PC-3 (cell line): Measurements from ENCODE around the gene OPN1SW. TPM values are rescaled to one million over a fixed set of nuclear protein-coding genes. Genes with fewer than 3 reads are reported as not detected.

Source experiments
- ATAC-seq: fragments of 200-7000 bp; cut with Tn5 transposase; 2 replicates; pipeline ENCODE4 v1.9.1; 2020; ENCODE audit warnings: mild to moderate bottlenecking, moderate library complexity
- BruUV-seq: library from RNA; stranded (reverse); fragments of 400-500 nt; replicated peaks from 2 replicates; lab custom pipeline; 2021; lab: Mats Ljungman, UMichigan
- CTCF ChIA-PET: fragments of 300-600 bp; sonication (Branson Sonifier 250); formaldehyde crosslinking; loops from one replicate; lab custom pipeline; 2022; ENCODE audit warnings: antibody characterized with exemption; lab: Charles Lee
- POLR2A ChIA-PET: fragments of 300-600 bp; sonication (Branson Sonifier 250); formaldehyde crosslinking; loops from one replicate; lab custom pipeline; 2022; ENCODE audit warnings: antibody characterized with exemption; ENCODE audit not compliant: unreplicated experiment; lab: Charles Lee
- DNase-seq: peaks from one replicate; pipeline ENCODE4 v3.0.0-alpha.2; 2015
- H2AFZ ChIP-seq: fragments of 300-600 bp; sonication (generic); 2 replicates; pipeline ENCODE4 v1.6.0; 2016; ENCODE audit warnings: antibody characterized with exemption, low read length
- H3F3A ChIP-seq: fragments of 300-600 bp; sonication (generic); one replicate; pipeline ENCODE4 v1.6.0; 2017; ENCODE audit warnings: antibody characterized with exemption, low read length, control low read depth, mild to moderate bottlenecking; ENCODE audit not compliant: unreplicated experiment
- H3K27ac ChIP-seq: fragments of 300-600 bp; sonication (generic); 2 replicates; pipeline ENCODE4 v1.5.1; 2016; ENCODE audit warnings: mild to moderate bottlenecking, low read length
- H3K27me3 ChIP-seq: fragments of 300-600 bp; sonication (generic); 2 replicates; pipeline ENCODE4 v1.6.1; 2016; ENCODE audit warnings: low read length, mixed read lengths
- H3K36me3 ChIP-seq: fragments of 300-600 bp; sonication (generic); 2 replicates; pipeline ENCODE4 v1.6.1; 2016; ENCODE audit warnings: low read depth, mixed run types, low read length, mixed read lengths
- H3K4me1 ChIP-seq: fragments of 300-600 bp; sonication (generic); 2 replicates; pipeline ENCODE4 v1.5.1; 2016; ENCODE audit warnings: low read length; ENCODE audit not compliant: insufficient read depth
- H3K4me2 ChIP-seq: fragments of 300-600 bp; sonication (generic); 2 replicates; pipeline ENCODE4 v1.6.0; 2016; ENCODE audit warnings: low read length
- H3K4me3 ChIP-seq: fragments of 300-600 bp; sonication (generic); 2 replicates; pipeline ENCODE4 v1.5.1; 2016; ENCODE audit warnings: mild to moderate bottlenecking, low read length, mixed read lengths
- H3K79me2 ChIP-seq: fragments of 300-600 bp; sonication (generic); 2 replicates; pipeline ENCODE4 v1.6.1; 2017; ENCODE audit warnings: low read length, mixed read lengths
- H3K9ac ChIP-seq: fragments of 300-600 bp; sonication (generic); 2 replicates; pipeline ENCODE4 v1.6.0; 2016; ENCODE audit warnings: mild to moderate bottlenecking, low read length
- H3K9me2 ChIP-seq: fragments of 300-600 bp; sonication (generic); replicated peaks from 2 replicates; pipeline ENCODE4 v1.6.1; 2016; ENCODE audit warnings: mixed run types, low read length, mixed read lengths
- H3K9me3 ChIP-seq: fragments of 300-600 bp; sonication (generic); 2 replicates; pipeline ENCODE4 v1.6.1; 2016; ENCODE audit warnings: low read length, mixed read lengths
- H4K20me1 ChIP-seq: fragments of 300-600 bp; sonication (generic); 2 replicates; pipeline ENCODE4 v1.6.1; 2016; ENCODE audit warnings: low read length, mixed read lengths
- CTCF ChIP-seq: fragments of 300-600 bp; sonication (generic); conservative IDR thresholded peaks from 2 replicates; pipeline ENCODE4 v1.5.1; 2017; ENCODE audit warnings: antibody characterized with exemption, low read depth, mild to moderate bottlenecking, low read length
- EZH2 ChIP-seq: fragments of 300-600 bp; sonication (generic); IDR thresholded peaks from one replicate; pipeline ENCODE4 v1.6.1; 2017; ENCODE audit warnings: antibody characterized with exemption, mild to moderate bottlenecking, low read length; ENCODE audit not compliant: unreplicated experiment
- EZH2phosphoT487 ChIP-seq: fragments of 300-600 bp; sonication (generic); IDR thresholded peaks from 2 replicates; pipeline ENCODE4 v1.6.1; 2018; ENCODE audit warnings: mild to moderate bottlenecking, antibody characterized with exemption, low read length, borderline replicate concordance
- intact Hi-C: fragments of 100-400 bp; cut with micrococcal nuclease; formaldehyde crosslinking; loops from 2 replicates; pipeline ENCODE4 v1.9.0; 2023
- total RNA-seq: library from RNA; depleted of rRNA; stranded (reverse); fragments of >200 nt; gene quantifications from 2 replicates; pipeline ENCODE4 v1.2.3, GENCODE V29; 2014

The OPN1SW gene
- total RNA-seq, 1 experiment from 2014 or later, result not detected

- no peaks in the 10 kb centered on the region for H3K9me2 ChIP-seq
- H3K4me3 ChIP-seq, result no peak overlapping the region
- intact Hi-C loops, result no loop called here
- peaks cover 47% of the 10 kb centered on the region for H4K20me1 ChIP-seq
- ChIA-PET POLR2A (no interaction called here), CTCF (no interaction called here)
- no peaks in the 10 kb centered on the region for H3K9me3 ChIP-seq
- H3K79me2 ChIP-seq, result peaks cover 82% of the 10 kb centered on the region
- H3K27me3 ChIP-seq, result no peaks in the 10 kb centered on the region
- ATAC-seq, result no peak
- peaks cover 43% of the 10 kb centered on the region for H3K36me3 ChIP-seq
- no peak overlapping the region for H3K9ac ChIP-seq
- TF ChIP-seq CTCF, result no peak
- TF ChIP-seq EZH2phosphoT487, result no peak
- TF ChIP-seq EZH2, result no peak
- no peak overlapping the region for H3K27ac ChIP-seq
- H2AFZ ChIP-seq, result no peak overlapping the region
- H3K4me2 ChIP-seq, result no peak overlapping the region
- BruUV-seq, result no TSS peak
- no peaks in the 10 kb centered on the region for H3F3A ChIP-seq
- peaks cover 8% of the 10 kb centered on the region for H3K4me1 ChIP-seq
- no peak for DNase-seq
Observed at GRCh38 chr7:128747327-128748079, 28.1 kb downstream of the OPN1SW start.

GRCh38 chr7:128745706-128746105, 29.9 kb downstream of the OPN1SW start:
- no peak overlapping the region for H3K27ac ChIP-seq
- H3K27me3 ChIP-seq, result no peaks in the 10 kb centered on the region
- no peak for TF ChIP-seq EZH2phosphoT487
- TF ChIP-seq EZH2, result no peak
- no peak for TF ChIP-seq CTCF
- ChIA-PET POLR2A (no interaction called here), CTCF (interaction anchor here (0.7 kb wide), 1 partner anchor 8 kb away, joined by 3 read pairs; no protein-coding TSS in a partner anchor)
- no peak overlapping the region for H3K9ac ChIP-seq
- ATAC-seq, result no peak
- H3K4me2 ChIP-seq, result no peak overlapping the region
- DNase-seq, result no peak
- H4K20me1 ChIP-seq, result peaks cover 65% of the 10 kb centered on the region
- peaks cover 40% of the 10 kb centered on the region for H3K36me3 ChIP-seq
- H3K79me2 ChIP-seq, result peaks cover 93% of the 10 kb centered on the region
- no peaks in the 10 kb centered on the region for H3K9me3 ChIP-seq
- BruUV-seq, result no TSS peak
- H3K9me2 ChIP-seq, result no peaks in the 10 kb centered on the region
- H3K4me3 ChIP-seq, result no peak overlapping the region
- intact Hi-C loops, result no loop called here
- no peaks in the 10 kb centered on the region for H3F3A ChIP-seq
- H3K4me1 ChIP-seq, result peaks cover 26% of the 10 kb centered on the region
- no peak overlapping the region for H2AFZ ChIP-seq

- Histone ChIP-seq H3K4me1 (peaks cover 32% of the 10 kb centered on the region), H3K9me2 (no peaks in the 10 kb centered on the region), H3K9ac (no peak overlapping the region), H3K27ac (no peak overlapping the region), H3K4me2 (no peak overlapping the region), H3K4me3 (no peak overlapping the region), H3K79me2 (peaks cover 100% of the 10 kb centered on the region), H2AFZ (no peak overlapping the region), H3K27me3 (no peaks in the 10 kb centered on the region), H3K36me3 (peaks cover 29% of the 10 kb centered on the region), H3F3A (no peaks in the 10 kb centered on the region), H3K9me3 (no peaks in the 10 kb centered on the region), H4K20me1 (peaks cover 74% of the 10 kb centered on the region)
- DNase-seq (no peak), ATAC-seq (no peak)
- ChIA-PET POLR2A (no interaction called here), CTCF (no interaction called here)
- no peak for TF ChIP-seq EZH2
- no peak for TF ChIP-seq CTCF
- TF ChIP-seq EZH2phosphoT487, result no peak
- no TSS peak for BruUV-seq
- intact Hi-C loops, result no loop called here
Observed at GRCh38 chr7:128744366-128744905, 31.2 kb downstream of the OPN1SW start.
